ENCODE results near the gene BMPR2. TPM values are rescaled to one million over a fixed set of nuclear protein-coding genes. Genes with fewer than 3 reads are reported as not detected.
"Not testable (repeated sequence)": the region's sequence is repeated elsewhere in the genome, so short reads cannot be mapped to it uniquely, and the experiment has no call there.

BMPR2 gene
- total RNA-seq, 4 donors from 2014 or later = 53.4 to 102 (median 79.5) TPM

- TF ChIP-seq, protein P1, sequence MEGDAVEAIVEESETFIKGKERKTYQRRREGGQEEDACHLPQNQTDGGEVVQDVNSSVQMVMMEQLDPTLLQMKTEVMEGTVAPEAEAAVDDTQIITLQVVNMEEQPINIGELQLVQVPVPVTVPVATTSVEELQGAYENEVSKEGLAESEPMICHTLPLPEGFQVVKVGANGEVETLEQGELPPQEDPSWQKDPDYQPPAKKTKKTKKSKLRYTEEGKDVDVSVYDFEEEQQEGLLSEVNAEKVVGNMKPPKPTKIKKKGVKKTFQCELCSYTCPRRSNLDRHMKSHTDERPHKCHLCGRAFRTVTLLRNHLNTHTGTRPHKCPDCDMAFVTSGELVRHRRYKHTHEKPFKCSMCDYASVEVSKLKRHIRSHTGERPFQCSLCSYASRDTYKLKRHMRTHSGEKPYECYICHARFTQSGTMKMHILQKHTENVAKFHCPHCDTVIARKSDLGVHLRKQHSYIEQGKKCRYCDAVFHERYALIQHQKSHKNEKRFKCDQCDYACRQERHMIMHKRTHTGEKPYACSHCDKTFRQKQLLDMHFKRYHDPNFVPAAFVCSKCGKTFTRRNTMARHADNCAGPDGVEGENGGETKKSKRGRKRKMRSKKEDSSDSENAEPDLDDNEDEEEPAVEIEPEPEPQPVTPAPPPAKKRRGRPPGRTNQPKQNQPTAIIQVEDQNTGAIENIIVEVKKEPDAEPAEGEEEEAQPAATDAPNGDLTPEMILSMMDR (IDR thresholded peaks at IDR 0.05) = no peak
- DNase-seq (ENCODE audit: low spot score) (peak; percentile 35), ATAC-seq (ENCODE audit: low FRiP score) (peak; percentile 38)
Measured at GRCh38 chr2:202375033-202375608, 1.0 kb upstream of the BMPR2 start.

DNA sequence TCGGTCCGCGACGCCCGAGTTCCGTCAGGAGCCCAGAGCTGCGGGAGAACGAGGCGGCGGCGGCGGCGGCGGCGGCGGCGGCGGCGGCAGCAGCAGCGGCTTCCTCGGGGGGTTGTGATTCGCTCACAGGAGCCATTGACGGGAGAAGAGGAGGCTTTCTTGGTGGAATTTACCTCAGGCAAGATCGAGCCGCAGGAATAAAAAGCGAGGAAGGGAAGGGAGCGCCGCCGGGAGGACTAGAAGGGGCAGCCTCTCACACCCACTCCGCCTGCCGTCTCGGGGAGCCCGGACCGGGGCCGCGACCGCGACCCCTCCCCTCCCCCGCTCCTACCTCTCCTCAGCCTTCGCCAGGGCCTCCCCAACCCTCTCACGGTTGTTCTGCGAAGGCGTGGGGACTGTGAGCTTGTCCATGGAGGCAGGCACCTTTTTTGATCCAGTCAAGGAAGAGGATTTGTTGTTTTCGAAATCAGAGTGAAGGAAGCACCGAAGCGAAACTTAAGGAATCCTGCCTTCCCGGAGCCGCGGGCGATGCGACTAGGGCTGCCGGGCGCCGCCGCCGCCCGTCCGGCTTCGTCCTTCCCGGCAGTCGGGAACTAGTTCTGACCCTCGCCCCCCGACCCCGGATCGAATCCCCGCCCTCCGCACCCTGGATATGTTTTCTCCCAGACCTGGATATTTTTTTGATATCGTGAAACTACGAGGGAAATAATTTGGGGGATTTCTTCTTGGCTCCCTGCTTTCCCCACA, 506 bp downstream of the BMPR2 start:
- ATAC-seq (ENCODE audit: low FRiP score) (no peak), DNase-seq (ENCODE audit: low spot score) (no peak)
- TF ChIP-seq, protein P1 (IDR thresholded peaks at IDR 0.05) = no peak

GRCh38 chr2:202377207-202377761, 1.2 kb downstream of the BMPR2 start:
- ATAC-seq (ENCODE audit: low FRiP score) = no peak
- DNase-seq (ENCODE audit: low spot score) = no peak
- TF ChIP-seq, protein P1 (IDR thresholded peaks at IDR 0.05) = no peak

GRCh38 chr2:202378001-202378400, 1.9 kb downstream of the BMPR2 start:
- TF ChIP-seq, protein P1 (IDR thresholded peaks at IDR 0.05) = no peak
- DNase-seq (ENCODE audit: low spot score) (no peak), ATAC-seq (ENCODE audit: low FRiP score) (no peak)

DNA sequence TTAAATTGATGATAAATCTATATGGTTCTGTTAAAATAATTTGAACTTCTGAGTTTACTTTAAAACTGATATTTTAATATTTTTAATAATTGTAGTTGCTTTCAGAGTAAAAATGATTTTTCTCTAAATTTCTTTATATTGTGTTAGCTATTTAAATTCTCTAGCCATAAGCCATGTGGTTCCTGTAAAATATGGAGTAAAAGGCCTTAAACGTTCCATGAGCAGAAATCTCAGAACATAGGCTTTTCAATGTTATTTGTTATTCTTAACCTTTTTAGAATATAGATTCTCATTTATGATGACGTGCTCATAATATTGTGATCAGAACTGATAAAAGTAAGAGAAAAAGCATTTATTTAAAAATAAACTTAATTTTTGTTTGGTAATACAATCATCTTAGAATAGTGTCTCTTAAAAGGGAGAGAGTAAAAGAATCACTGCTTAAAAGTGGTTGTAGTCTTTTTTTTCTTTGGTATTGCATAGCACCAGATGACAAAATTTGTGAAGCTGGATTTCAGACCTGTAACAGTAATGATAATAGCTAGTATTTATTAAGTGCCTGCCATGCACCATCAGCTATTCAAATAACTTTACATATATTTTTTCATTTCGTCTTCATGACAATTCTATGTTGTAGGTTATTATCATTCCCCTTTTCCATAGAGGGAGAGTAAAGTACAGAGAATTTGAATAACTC, 2.7 kb downstream of the BMPR2 start:
- DNase-seq (ENCODE audit: low spot score) (no peak), ATAC-seq (ENCODE audit: low FRiP score) (no peak)
- TF ChIP-seq, protein P1 (IDR thresholded peaks at IDR 0.05) = no peak

DNA sequence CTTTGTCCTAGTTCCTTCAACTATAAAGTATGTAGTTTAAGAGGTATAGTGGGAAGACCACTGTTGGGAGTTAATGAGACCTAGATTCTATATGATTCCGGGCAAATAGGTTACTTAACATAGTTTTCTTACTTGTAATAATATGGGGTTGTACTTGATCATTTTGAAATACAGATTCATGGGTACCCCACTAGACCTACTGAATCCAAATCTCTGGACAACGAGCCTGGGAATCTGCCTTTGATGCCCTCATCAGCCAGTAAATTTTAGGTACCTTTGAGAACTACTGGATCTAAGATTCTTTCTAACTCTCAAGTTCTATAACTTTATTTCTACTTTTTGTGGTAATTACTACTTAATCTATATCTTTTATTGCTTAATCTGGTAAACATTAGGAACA, 6.6 kb downstream of the BMPR2 start:
- TF ChIP-seq, protein P1 (IDR thresholded peaks at IDR 0.05) = no peak
- ATAC-seq (ENCODE audit: low FRiP score) (no peak), DNase-seq (ENCODE audit: low spot score) (no peak)

DNA sequence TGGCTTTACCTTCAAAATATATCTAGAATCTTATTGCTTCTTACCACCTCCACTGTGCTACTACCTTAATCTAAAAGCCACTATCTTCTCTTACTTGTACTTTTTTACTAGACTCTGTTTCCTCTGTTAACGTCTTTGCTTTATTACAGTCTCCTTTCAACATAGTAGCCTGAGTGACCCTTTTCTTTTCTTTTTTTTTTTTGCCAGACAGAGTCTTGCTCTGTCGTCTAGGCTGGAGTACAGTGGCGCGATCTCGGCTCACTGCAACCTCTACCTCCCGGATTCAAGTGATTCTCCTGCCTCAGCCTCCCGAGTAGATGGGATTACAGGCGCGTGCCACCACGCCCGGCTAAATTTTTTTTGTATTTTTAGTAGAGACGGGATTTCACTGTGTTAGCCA, 10.4 kb downstream of the BMPR2 start:
- not testable (repeated sequence) for DNase-seq (ENCODE audit: low spot score); ATAC-seq (ENCODE audit: low FRiP score)

All from omental fat pad (tissue), 4 donors.